PFSK-1 (cell line): ENCODE results near the gene NOTCH4.

Experiments used
- FOXP2 ChIP-seq: optimal IDR thresholded peaks from 2 replicates; pipeline ENCODE3; 2011; ENCODE audit warnings: borderline replicate concordance, control low read depth, inconsistent platforms; ENCODE audit not compliant: insufficient read depth; ENCODE audit errors: extremely low read length, extremely low read depth
- POLR2AphosphoS5 ChIP-seq: IDR thresholded peaks from 2 replicates; pipeline ENCODE4 v1.6.1; 2012; ENCODE audit warnings: low read depth, mild to moderate bottlenecking, control low read depth, low read length, moderate library complexity
- SIN3A ChIP-seq: IDR thresholded peaks from 2 replicates; pipeline ENCODE4 v1.6.1; 2012; ENCODE audit warnings: mild to moderate bottlenecking, low read length, moderate library complexity, borderline replicate concordance; ENCODE audit not compliant: insufficient read depth
- TAF1 ChIP-seq: IDR thresholded peaks from 2 replicates; pipeline ENCODE4 v1.6.1; 2012; ENCODE audit warnings: low read length, control low read depth, borderline replicate concordance; ENCODE audit not compliant: insufficient read depth
- TF ChIP-seq, protein P1 (sequence below), 2 experiments: IDR thresholded peaks; 2 replicates each; pipeline versions ENCODE4 v1.6.1 to v1.8.0; 2011 to 2012; ENCODE audit warnings: low read depth in 2 of 2, low read length in 2 of 2, control low read depth in 1 of 2, inconsistent platforms in 1 of 2, mild to moderate bottlenecking in 1 of 2, moderate library complexity in 1 of 2; ENCODE audit not compliant: insufficient read depth in 1 of 2

NOTCH4 gene

DNA sequence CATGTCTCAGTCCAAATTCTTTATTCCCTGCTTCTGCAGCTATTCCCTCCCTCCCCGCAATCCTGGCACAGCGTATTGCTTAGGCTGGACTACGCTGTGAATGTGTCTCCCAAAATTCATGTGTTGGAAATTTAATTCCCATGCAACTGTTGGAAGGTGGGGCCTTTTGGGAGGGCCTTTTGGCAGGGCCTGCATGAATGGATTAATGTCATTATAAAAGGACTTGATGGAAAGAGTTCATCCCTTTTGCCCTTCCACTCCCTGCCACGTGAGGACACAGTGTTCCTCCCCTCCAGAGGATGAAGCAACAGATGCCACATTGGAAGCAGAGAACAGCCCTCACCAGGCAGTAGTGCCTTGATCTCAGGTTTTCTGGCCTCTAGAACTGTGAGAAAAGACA lies 20.4 kb upstream of the NOTCH4 start:
- no peak for TF ChIP-seq TAF1

DNA sequence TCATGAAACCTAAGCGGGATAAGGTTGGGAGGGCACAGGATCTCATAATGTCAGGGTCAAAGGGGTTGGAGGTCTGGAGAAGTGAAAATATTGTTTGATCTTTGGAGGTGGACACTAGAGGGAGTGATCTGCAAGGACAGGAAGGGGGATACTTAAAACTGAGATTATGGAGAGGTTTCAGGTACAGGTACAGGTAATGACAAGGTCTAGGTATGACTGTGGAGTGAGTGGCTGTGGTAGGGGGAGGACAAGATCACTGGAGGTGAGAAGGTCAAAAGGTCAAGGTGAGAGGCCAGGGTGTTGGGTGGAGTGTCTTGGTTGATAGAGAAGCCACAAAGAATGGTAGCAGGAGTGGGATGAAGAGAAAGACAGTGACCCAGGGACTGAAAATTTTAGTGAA lies 16.8 kb upstream of the NOTCH4 start:
- TF ChIP-seq POLR2AphosphoS5: no peak
- no peak for TF ChIP-seq TAF1
- no peak for TF ChIP-seq SIN3A
- no peak for TF ChIP-seq FOXP2
- TF ChIP-seq, protein P1, sequence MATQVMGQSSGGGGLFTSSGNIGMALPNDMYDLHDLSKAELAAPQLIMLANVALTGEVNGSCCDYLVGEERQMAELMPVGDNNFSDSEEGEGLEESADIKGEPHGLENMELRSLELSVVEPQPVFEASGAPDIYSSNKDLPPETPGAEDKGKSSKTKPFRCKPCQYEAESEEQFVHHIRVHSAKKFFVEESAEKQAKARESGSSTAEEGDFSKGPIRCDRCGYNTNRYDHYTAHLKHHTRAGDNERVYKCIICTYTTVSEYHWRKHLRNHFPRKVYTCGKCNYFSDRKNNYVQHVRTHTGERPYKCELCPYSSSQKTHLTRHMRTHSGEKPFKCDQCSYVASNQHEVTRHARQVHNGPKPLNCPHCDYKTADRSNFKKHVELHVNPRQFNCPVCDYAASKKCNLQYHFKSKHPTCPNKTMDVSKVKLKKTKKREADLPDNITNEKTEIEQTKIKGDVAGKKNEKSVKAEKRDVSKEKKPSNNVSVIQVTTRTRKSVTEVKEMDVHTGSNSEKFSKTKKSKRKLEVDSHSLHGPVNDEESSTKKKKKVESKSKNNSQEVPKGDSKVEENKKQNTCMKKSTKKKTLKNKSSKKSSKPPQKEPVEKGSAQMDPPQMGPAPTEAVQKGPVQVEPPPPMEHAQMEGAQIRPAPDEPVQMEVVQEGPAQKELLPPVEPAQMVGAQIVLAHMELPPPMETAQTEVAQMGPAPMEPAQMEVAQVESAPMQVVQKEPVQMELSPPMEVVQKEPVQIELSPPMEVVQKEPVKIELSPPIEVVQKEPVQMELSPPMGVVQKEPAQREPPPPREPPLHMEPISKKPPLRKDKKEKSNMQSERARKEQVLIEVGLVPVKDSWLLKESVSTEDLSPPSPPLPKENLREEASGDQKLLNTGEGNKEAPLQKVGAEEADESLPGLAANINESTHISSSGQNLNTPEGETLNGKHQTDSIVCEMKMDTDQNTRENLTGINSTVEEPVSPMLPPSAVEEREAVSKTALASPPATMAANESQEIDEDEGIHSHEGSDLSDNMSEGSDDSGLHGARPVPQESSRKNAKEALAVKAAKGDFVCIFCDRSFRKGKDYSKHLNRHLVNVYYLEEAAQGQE (IDR thresholded peaks at IDR 0.05; ENCODE audit: insufficient read depth in 1 of 2, low read depth in 2 of 2, low read length in 2 of 2): no peak

DNA sequence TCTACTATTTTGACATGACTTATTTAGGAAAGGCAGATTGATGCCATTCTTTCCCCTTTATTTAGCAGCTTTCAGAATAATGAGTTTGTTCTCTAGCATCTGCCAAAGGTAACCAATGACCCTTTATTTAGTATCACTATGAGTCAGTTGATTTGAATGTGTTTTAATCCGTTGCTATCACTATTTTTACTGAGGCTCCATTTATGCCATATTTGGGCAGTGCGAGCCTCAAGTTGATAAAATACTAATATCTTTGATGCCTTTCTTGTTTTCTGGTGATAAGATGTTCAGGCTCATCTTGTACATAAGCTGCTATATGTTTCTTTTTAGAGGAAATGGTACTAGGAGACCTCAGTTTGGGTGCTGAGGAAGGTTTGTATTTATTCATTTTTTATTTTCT lies 15.6 kb upstream of the NOTCH4 start:
- TF ChIP-seq FOXP2 (no peak), TAF1 (no peak), POLR2AphosphoS5 (no peak), SIN3A (no peak)
- TF ChIP-seq, protein P1 (IDR thresholded peaks at IDR 0.05; ENCODE audit: insufficient read depth in 1 of 2, low read depth in 2 of 2, low read length in 2 of 2): no peak

DNA sequence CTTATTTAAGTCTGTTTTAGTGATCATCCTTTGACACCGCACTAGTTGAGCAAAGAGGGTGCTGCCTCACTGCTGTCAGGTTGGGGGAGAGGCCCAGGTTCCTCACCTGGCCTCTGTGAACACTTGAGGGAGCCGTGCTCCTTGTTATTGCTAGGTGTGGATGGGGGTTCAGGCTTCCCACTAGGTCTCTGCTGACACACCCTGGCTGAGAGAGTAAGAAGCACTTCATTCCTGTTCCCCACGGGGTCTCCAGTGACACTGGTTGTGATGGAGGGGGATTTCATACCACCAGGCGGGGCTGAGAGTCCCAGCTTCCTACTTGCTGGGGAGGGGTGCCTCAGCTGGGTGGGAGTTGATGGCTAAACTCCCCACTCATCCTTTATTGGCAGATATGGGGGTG lies 11.1 kb upstream of the NOTCH4 start:
- TF ChIP-seq TAF1 (no peak), POLR2AphosphoS5 (no peak), FOXP2 (no peak), SIN3A (no peak)
- TF ChIP-seq, protein P1 (IDR thresholded peaks at IDR 0.05; ENCODE audit: insufficient read depth in 1 of 2, low read depth in 2 of 2, low read length in 2 of 2): no peak

DNA sequence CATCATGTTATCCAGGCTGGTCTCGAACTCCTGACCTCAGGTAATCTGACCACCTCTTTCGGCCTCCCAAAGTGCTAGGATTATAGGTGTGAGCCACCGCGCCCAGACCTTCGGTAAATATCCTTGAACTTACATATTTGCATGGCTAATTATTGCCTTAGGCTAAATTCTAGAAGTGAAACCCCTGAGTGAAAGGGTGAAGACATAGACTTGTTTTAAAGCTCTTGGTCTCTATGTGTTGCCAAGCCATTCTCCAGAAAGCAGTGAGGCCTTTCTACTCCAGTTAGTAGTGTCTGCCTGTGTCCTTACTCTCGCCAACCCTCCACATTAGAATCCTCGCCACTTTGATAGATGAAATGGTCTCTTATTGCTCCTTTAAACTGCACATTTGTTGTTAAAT lies 2.6 kb upstream of the NOTCH4 start:
- TF ChIP-seq SIN3A: no peak
- no peak for TF ChIP-seq POLR2AphosphoS5
- no peak for TF ChIP-seq FOXP2
- no peak for TF ChIP-seq TAF1
- TF ChIP-seq, protein P1 (IDR thresholded peaks at IDR 0.05; ENCODE audit: insufficient read depth in 1 of 2, low read depth in 2 of 2, low read length in 2 of 2): no peak

DNA sequence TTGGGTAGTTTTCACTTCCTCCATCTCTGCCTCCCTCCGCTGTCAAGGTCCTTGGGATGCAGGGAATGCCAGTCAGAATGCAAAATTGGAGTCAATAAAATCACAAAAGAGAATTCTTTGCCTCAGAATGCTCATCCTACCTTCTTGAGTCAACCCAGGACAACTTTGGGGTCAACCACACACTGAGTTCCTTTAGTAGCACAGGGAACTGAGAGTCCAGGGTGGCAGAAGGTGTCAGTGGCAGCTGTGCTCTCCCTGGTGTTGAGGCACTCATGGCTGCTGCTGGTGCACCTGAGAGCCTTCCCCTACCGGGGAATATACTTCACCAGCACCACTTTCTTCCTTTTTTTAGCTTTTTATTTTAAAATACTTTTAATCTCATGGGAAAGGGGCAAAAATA lies 829 bp upstream of the NOTCH4 start:
- TF ChIP-seq FOXP2: no peak
- TF ChIP-seq, protein P1 (IDR thresholded peaks at IDR 0.05; ENCODE audit: insufficient read depth in 1 of 2, low read depth in 2 of 2, low read length in 2 of 2): no peak
- TF ChIP-seq POLR2AphosphoS5: no peak
- no peak for TF ChIP-seq SIN3A
- TF ChIP-seq TAF1: no peak
